ENCODE results near the gene HOXD11. TPM values are rescaled to one million over a fixed set of nuclear protein-coding genes. Genes with fewer than 3 reads are reported as not detected.
A peak's percentile ranks its signal among the peaks of the same experiment; 100 is the strongest.

HOXD11 gene
- total RNA-seq, 1 experiment from 2014 or later, result 107 TPM

DNA sequence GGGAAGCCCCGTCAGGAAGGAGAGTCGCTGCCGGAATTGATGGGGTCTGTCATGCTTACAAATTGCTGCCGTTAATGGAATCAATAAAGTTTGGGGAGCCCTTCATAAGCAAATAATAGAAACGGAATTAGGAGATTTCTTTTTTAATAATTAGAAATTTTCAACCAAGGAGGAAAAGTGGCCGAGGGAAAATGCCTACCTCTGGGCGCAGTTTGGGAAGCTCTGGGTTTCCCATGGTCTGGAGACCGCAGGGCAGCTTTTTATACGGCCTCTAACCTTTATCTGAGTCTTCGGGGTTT is 24.6 kb upstream of the HOXD11 start:
- TF ChIP-seq, protein P1, sequence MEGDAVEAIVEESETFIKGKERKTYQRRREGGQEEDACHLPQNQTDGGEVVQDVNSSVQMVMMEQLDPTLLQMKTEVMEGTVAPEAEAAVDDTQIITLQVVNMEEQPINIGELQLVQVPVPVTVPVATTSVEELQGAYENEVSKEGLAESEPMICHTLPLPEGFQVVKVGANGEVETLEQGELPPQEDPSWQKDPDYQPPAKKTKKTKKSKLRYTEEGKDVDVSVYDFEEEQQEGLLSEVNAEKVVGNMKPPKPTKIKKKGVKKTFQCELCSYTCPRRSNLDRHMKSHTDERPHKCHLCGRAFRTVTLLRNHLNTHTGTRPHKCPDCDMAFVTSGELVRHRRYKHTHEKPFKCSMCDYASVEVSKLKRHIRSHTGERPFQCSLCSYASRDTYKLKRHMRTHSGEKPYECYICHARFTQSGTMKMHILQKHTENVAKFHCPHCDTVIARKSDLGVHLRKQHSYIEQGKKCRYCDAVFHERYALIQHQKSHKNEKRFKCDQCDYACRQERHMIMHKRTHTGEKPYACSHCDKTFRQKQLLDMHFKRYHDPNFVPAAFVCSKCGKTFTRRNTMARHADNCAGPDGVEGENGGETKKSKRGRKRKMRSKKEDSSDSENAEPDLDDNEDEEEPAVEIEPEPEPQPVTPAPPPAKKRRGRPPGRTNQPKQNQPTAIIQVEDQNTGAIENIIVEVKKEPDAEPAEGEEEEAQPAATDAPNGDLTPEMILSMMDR (conservative IDR thresholded peaks at IDR 0.05; ENCODE audit: low read depth, low read length), result no peak
- peak; percentile 17 for TF ChIP-seq EZH2 (IDR thresholded peaks at IDR 0.05; ENCODE audit: borderline replicate concordance, low read depth, low read length, poor library complexity, severe bottlenecking)
- Histone ChIP-seq H3K27me3 (replicated peaks; ENCODE audit: insufficient read depth, low read depth, low read length, poor library complexity) (peaks cover 79% of the 10 kb centered on the region), H3K9me3 (ENCODE audit: low read depth, low read length, poor library complexity, severe bottlenecking) (no peaks in the 10 kb centered on the region), H3K4me3 (ENCODE audit: low read depth, low read length, poor library complexity, severe bottlenecking) (peak overlapping the region; percentile 36), H3K4me1 (ENCODE audit: insufficient read depth, low read length, poor library complexity, severe bottlenecking) (peaks cover 41% of the 10 kb centered on the region), H3K36me3 (ENCODE audit: insufficient read depth, low read length, poor library complexity, severe bottlenecking) (no peaks in the 10 kb centered on the region), H3K27ac (ENCODE audit: low read depth, low read length, poor library complexity, severe bottlenecking) (no peak overlapping the region)
- no TSS peak for BruUV-seq (replicated peaks)
- ChIA-PET CTCF (no interaction called here), POLR2A (ENCODE audit: low non-redundant PET) (no interaction called here)
- intact Hi-C loops (cut with micrococcal nuclease; ENCODE audit: unreplicated experiment), result loop anchor here (5.0 kb wide), 2 partner anchors 80 to 970 kb away; partner anchors contain the start of gene LNPK
- DNase-seq (ENCODE audit: low spot score), result no peak

- intact Hi-C loops (cut with micrococcal nuclease; ENCODE audit: unreplicated experiment), result loop anchor here (5.0 kb wide), 2 partner anchors 81 to 971 kb away; partner anchors contain the start of gene LNPK
- Histone ChIP-seq H3K36me3 (ENCODE audit: insufficient read depth, low read length, poor library complexity, severe bottlenecking) (no peaks in the 10 kb centered on the region), H3K4me3 (ENCODE audit: low read depth, low read length, poor library complexity, severe bottlenecking) (peak overlapping the region; percentile 36), H3K27me3 (replicated peaks; ENCODE audit: insufficient read depth, low read depth, low read length, poor library complexity) (peaks cover 73% of the 10 kb centered on the region), H3K27ac (ENCODE audit: low read depth, low read length, poor library complexity, severe bottlenecking) (no peak overlapping the region), H3K4me1 (ENCODE audit: insufficient read depth, low read length, poor library complexity, severe bottlenecking) (peaks cover 38% of the 10 kb centered on the region), H3K9me3 (ENCODE audit: low read depth, low read length, poor library complexity, severe bottlenecking) (no peaks in the 10 kb centered on the region)
- ChIA-PET POLR2A (ENCODE audit: low non-redundant PET) (no interaction called here), CTCF (no interaction called here)
- DNase-seq (ENCODE audit: low spot score), result peak; percentile 51
- BruUV-seq (replicated peaks), result no TSS peak
- TF ChIP-seq EZH2 (IDR thresholded peaks at IDR 0.05; ENCODE audit: borderline replicate concordance, low read depth, low read length, poor library complexity, severe bottlenecking), result peak; percentile 28
- TF ChIP-seq, protein P1 (conservative IDR thresholded peaks at IDR 0.05; ENCODE audit: low read depth, low read length), result no peak
These were observed 24.0 kb upstream of the HOXD11 start for GRCh38 chr2:176082824-176083751.

DNA sequence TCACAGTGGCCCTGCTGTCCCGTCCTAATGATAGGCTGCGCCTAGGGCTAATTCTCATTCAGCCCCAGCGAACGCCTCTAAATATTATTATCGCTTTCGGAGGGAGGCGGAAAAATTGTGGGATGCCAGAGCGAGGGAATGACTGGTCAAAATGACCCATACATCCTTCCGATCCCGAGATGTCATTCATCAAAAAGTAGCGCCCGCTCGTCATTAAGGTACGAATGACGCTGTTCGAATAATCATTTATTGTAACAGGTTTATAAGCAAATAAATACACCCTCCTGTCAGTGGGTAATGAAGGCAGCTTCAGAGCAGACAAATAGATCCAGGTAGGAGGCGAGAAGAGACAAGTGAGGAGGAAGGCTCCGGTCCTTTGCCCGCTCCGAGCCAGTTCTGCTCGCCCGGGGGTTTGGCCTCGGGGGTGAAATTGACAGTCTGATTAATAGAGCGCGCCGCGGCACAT is 23.3 kb upstream of the HOXD11 start, which contains the start of gene EVX2:
EVX2 (minus strand) TSS at position 167 of the 466 bp plus-strand sequence. CDS start 186 bp downstream, outside the sequence.
- Histone ChIP-seq H3K9me3 (ENCODE audit: low read depth, low read length, poor library complexity, severe bottlenecking) (no peaks in the 10 kb centered on the region), H3K27ac (ENCODE audit: low read depth, low read length, poor library complexity, severe bottlenecking) (no peak within 1 kb of the TSS), H3K4me1 (ENCODE audit: insufficient read depth, low read length, poor library complexity, severe bottlenecking) (peaks cover 31% of the 10 kb centered on the region), H3K4me3 (ENCODE audit: low read depth, low read length, poor library complexity, severe bottlenecking) (peak within 1 kb of the TSS; percentile 45), H3K27me3 (replicated peaks; ENCODE audit: insufficient read depth, low read depth, low read length, poor library complexity) (peaks cover 65% of the 10 kb centered on the region), H3K36me3 (ENCODE audit: insufficient read depth, low read length, poor library complexity, severe bottlenecking) (no peaks in the 10 kb centered on the region)
- no peak for DNase-seq (ENCODE audit: low spot score)
- no peak for TF ChIP-seq EZH2 (IDR thresholded peaks at IDR 0.05; ENCODE audit: borderline replicate concordance, low read depth, low read length, poor library complexity, severe bottlenecking)
- TF ChIP-seq, protein P1 (conservative IDR thresholded peaks at IDR 0.05; ENCODE audit: low read depth, low read length), result no peak
- BruUV-seq (replicated peaks), result no TSS peak
- CTCF ChIA-PET, result interaction anchor here (0.5 to 0.6 kb wide), 2 partner anchors 149 to 710 kb away, joined by 3 to 6 read pairs; no protein-coding TSS in a partner anchor
- intact Hi-C loops (cut with micrococcal nuclease; ENCODE audit: unreplicated experiment), result loop anchor here (2.0 to 5.0 kb wide), 3 partner anchors 82 to 972 kb away; partner anchors contain the start of gene LNPK
- POLR2A ChIA-PET (ENCODE audit: low non-redundant PET), result no interaction called here
